HK-2 (cell line): ENCODE results near the gene TSEN15.
"Not testable (repeated sequence)": the region's sequence is repeated elsewhere in the genome, so short reads cannot be mapped to it uniquely, and the experiment has no call there.

Experiments
- DNase-seq: peaks from one replicate; pipeline ENCODE4 v3.0.0-alpha.2; 2018; ENCODE audit not compliant: unreplicated experiment

TSEN15 gene

GRCh38 chr1:184053881-184054280 is 2.4 kb downstream of the TSEN15 start:
- no peak for DNase-seq

DNA sequence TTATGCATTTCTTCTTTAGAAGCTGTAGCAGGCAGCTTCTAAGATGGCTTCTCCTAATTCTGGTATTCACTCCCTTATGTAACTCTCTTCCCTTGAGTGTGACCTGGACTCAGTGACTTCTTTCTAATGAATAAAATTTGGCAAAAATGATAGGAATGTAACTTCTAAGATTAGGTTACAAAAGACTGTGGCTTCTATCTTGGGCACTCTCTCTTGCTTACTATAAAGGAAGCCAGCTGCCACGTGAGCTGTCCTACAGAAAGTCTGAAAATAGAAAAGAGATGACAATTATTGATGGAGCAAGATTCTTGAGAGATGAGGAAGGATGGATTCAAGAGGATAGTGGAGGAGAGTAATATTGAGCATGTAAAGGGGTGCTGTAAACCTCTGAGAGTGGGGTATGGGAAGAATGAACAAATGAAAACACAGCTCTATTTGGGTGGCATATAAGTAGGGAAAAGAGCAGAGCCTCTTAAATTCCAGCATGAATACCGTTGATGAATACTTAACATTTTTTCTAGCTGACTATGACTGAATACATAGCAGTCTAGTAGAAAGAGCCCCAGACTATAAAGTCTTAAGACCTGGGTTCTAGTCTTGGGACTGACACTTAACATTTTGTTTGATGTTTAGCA is 5.5 kb downstream of the TSEN15 start:
- peak; percentile 25 for DNase-seq

- DNase-seq, result no peak
Measured at GRCh38 chr1:184059887-184060286, 8.4 kb downstream of the TSEN15 start.

GRCh38 chr1:184060316-184060715 is 8.8 kb downstream of the TSEN15 start:
- no peak for DNase-seq

- DNase-seq, result no peak
Measured at GRCh38 chr1:184061396-184062003, 10.0 kb downstream of the TSEN15 start.

GRCh38 chr1:184062640-184063286 is 11.2 kb downstream of the TSEN15 start:
- no peak for DNase-seq

DNA sequence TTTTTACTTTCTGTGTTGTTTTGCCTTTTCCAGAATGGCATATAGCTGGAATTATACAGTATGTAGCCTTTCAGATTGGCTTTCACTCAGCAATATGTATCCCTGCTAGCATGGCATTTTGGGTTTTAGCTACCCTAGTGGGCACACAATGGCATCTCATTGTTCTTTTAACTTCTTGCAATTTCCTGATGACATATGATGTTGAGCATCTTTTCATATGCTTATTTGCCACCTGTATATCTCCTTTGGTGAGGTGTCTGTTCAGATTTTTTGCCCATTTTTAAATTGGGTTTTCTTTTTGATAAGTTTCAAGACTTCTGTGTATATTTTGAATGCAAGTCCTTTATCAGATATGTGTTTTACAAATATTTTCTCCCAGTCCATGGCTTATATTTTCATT is 14.0 kb downstream of the TSEN15 start:
- no peak for DNase-seq

DNA sequence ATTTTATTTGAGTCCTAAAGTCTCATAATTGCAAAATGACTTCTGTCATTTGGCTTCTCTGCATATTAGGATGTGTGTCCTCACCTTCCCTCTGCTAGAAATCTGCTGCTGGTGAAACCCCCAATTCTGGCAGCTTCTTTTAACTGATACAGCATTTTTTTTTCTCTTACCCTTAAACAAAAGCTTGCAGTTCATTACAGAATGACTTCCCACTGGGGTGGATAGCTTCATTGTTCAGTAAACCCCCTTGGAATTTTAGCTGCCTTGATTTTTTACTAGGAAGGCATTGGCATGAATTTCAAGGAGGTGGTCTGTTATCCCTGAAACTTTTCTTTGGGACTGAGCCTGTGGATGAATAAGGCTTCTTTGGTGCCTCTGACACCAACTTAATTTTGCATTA is 16.8 kb downstream of the TSEN15 start:
- DNase-seq, result no peak

GRCh38 chr1:184069675-184070074 is 18.1 kb downstream of the TSEN15 start:
- no peak for DNase-seq

DNA sequence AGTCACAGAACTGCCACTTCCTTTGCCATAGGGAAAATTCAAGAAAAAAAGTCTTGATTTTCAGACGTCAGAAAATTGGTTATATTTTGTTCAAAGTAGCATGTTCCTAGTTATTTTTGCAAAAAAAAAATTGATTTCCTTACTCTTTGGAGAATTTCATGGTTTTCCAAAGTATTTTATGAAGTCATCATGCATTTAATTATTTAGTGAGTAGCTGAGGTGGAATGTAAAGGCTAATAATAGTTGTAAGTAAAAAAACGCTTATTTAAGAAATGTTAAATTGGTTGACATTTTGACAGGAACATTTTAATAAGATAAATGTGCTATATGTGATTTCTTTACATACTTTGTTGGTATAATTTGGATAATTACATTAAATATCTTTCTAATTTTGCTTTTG is 20.8 kb downstream of the TSEN15 start:
- DNase-seq, result no peak

DNA sequence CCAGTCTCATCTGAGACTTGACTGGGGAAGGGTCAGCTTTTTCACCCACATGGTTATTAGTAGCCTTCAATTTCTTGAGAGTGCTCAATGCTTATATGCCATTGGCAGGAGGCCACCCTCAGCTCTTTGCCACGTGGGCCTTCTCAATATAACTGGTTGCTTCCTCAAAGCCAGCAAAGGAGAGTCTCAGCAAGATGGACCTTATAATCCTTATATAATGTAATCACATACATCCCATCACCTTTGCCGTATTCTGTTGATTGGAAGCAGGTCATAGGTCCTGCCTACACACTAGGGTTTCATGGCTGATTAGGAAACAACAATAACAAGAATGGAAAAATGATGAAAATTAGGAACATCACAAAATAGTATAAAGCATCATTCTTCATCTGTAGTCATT is 22.9 kb downstream of the TSEN15 start:
- DNase-seq, result no peak

DNA sequence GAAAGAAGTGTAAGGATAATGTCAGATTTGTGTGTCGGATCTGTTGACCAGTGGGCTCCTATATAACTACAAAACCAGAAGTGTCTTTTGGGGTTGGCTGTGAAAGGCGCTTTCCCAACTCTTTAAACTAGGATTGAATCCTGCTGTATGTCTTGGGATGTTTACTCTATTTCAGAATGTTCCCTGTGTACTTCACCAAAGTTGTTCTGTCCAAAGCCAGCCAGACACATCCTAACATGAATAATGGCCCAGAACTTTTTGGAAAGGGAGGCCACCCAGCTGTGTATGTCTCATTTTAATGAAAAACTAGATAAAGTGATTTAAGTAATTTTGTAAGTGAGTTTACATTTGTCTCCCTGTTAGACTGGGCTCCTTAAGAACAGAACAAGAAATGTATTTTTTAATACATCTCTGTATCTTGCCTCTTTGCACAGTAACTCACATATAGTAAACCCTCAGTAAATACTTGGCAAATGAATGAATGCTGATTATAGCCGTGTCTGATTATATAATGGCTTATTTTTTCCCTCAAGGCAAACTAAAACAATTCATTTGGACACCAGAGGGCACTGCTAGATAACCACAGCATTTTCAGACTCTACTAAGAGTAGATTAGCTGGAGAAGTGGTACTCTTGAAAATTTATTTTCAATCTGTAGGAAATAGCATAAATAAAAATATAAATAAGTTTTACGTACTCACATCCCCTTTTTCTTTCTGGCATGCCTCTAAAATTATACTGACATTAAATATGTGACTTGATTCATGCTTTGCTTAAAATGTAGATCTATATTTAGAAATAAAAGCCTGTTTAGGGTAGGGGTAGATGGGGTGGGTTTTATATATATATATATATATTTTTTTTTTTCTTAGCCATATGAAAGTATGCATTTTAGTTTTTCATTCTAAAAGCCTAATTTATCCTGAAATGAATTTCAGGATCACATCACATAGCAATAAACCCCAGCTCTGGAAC is 23.8 kb downstream of the TSEN15 start:
- DNase-seq, result no peak

- no peak for DNase-seq
Measured at GRCh38 chr1:184078564-184079249, 27.2 kb downstream of the TSEN15 start.

GRCh38 chr1:184080309-184080708 is 28.8 kb downstream of the TSEN15 start:
- DNase-seq, result no peak

DNA sequence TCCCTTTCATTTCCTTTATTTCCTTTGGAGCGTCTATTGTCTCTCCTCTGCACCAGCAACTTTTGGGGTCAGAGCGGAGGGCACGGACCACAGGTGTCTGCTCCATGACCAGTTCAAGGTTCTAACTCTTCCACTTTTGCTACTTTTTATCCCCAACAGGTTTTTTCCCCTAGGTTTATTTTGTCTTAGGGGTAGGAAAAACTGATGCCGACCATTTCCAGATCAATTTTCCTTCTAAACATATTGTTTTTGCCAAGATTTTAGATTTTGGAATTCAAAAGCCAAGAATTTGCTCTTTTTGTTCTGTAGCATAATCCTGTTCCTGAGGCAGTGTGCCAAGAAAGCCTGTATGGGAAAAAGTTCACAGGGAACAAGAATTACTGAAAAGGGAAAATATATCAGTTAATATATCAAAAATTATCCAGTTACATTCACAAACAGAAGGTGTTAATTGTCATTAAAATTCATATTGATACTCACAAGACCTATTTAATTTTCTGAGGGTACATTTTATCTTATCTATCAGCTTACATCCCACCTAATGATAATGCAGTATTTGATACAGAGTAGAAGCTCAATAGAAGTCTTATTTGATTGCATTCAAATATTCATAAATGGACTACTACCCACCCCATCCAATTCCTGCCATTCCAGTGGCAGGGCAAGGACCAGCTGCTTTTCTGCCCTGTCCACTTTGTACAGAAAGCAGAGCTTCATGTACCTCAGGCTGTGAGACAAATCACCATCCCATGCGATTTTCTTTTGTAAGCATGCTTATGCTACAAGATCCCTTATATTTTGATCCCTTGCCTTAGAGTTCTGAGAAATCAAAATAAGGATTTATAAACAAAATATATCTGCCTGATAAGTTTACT is 31.2 kb downstream of the TSEN15 start:
- no peak for DNase-seq

- DNase-seq, result no peak
Measured at GRCh38 chr1:184085667-184086066, 34.1 kb downstream of the TSEN15 start.

- no peak for DNase-seq
Measured at GRCh38 chr1:184088037-184088436, 36.5 kb downstream of the TSEN15 start.

- no peak for DNase-seq
Measured at GRCh38 chr1:184093071-184093470, 41.5 kb downstream of the TSEN15 start.

DNA sequence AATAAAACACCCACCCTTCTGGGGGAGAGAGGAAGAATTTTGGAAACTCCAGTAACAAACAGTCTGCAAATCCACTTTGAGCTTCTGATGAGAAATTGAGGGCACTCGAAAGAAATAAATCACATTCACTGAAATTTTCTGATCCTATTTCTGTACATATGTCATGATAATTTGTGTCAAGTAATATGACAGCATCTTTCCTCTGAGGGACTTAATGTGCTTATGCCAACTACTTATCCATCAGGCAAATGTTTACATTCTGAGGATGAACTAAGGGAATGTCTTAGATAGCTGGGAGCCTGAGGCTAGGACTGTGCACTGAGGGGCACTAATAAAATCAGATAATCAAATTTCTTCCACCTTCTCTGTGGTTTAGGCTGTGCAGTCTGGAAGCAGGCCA is 44.5 kb downstream of the TSEN15 start:
- no peak for DNase-seq

GRCh38 chr1:184096580-184096979 is 45.0 kb downstream of the TSEN15 start:
- not testable (repeated sequence) for DNase-seq

- DNase-seq, result no peak
Measured at GRCh38 chr1:184101141-184101540, 49.6 kb downstream of the TSEN15 start.
